GM19043 (cell line): ENCODE data around the gene MAGEA8.
"Not testable (repeated sequence)": the region's sequence is repeated elsewhere in the genome, so short reads cannot be mapped to it uniquely, and the experiment has no call there.

Experiments
- ATAC-seq: cut with Tn5 transposase; IDR thresholded peaks from one replicate; pipeline ENCODE4 v1.9.1; 2021; ENCODE audit warnings: low read depth; ENCODE audit not compliant: unreplicated experiment

The MAGEA8 gene

DNA sequence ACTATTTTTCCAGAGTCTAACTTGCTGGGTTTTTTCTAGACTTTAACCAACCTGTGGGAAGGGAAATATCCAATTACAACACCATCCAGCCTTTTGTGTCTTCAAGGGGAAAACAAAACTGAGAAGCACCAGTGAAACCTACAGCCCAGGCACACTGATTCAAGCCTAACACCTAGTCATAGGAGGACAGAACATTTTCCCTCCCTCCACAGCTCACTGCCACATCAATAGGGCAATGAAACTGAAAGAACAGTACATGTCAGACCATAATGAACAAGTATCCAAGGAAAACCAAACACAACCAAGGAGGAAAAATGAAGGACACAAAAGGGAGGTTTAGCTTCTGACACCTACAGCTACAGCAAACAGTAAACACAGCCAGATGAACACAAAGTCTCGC lies 17.6 kb downstream of the MAGEA8 start:
- no peak for ATAC-seq

DNA sequence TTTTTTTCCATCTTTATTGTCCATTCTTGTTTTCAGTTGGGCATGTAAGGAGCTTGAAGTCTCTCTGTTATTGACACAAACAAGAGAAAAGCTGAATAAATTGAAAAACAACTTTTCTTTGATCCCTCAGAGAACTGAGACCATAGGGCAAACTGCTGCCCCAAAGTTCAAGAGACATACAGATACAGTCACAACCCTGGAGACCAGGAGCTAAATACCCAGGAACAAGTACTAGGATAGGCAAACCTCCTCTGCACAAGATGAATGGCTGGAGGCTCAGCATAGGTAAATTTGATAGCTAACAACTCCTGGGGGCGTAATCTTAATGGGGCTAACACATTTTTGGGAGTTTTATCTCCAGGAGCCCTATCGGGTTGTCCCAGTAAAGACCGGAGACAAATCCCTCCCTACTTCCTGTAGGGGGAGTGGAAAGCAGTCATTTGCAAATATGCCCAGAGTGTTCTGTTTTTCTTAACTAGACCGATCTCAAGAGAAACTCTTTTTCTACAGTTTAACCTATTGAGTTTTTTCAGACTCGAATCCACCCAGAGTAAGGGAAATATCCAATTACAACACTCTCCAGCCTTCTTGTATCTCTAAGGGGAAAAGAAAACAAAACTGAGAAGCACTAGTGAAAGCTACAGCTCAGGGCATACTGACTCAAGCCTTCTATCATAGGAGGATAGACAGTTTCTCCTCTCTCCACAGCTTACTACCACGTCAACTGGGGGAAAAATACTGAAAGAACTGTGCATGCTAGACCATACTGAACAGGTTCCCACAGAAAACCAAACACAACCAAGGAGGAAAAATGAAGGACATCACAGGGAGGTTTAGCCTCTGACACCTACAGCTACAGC lies 23.1 kb downstream of the MAGEA8 start:
- peak; percentile 76 for ATAC-seq

DNA sequence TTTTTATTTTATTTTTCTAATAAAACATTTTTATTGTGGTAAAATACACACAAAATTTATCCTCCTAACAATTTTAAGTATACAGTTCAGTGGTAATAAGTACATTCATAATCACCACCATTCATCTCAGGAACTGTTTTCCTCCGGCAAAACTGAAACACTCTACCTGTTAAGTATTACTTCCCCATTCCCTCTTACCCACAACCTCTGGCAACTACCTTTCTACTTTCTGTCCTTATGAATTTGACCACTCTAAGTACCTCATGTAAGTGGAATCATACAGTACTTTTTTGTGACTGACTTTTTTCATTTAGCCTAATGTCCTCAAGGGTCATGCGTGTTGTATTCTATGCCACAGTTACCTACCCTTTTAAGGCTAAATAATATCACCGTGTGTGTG lies 27.3 kb downstream of the MAGEA8 start:
- no peak for ATAC-seq

DNA sequence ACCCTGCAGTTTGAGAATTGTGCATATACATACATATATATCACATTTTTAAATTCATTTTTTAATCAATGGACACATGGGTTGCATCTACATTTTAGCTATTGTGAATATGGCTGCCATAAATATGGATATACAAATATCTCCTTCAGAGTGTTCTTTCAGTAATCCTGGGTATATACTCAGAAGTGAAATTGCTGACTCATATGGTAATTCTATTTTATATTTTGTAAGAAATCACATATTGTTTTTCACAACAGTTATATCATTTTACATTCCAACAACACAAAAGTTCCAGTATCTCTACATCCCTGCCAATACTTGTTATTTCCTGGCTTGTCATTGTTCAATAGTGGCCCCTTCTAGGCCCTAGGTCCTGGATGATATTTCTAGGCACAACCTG lies 27.7 kb downstream of the MAGEA8 start:
- ATAC-seq: no peak

DNA sequence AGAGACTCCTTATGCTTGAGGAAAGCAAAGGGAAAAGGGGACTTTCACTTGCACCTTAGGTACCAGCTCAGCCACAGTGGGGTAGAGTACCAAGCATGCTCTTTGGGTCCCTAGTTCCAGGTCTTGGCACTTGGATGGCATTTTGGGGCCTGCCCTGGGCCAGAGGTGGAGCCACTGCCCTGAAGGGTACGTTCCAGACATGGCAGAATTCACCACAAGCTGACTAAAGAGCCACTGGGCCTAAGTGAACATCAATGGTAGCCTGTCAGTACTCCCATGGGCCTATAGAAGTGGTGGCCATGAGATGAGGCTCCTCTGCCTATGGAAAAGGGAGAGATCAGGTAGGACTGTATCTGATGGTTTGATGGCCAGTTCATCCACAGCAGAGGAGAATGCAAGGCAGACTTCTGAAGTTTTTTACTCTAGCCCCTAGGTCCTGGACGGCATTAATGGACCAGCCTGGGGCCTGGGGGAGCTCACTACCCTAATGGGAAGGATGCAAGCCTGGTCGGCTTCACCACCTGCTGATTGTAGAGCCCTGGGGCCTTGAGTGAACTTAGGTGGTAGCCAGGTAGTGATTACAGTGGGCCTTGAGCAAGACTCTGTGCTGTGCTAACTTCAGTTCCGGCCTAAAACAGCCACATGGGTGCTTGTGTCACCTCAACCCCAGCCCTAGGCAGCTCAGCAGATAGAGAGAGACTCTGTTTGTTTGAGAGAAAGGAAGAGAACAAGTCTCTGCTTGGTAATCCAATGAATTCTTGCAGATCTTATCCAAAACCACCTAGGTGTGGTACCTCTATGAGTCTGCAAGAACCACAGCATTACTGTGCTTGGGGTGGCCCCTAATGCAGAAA lies 28.6 kb downstream of the MAGEA8 start:
- no peak for ATAC-seq

DNA sequence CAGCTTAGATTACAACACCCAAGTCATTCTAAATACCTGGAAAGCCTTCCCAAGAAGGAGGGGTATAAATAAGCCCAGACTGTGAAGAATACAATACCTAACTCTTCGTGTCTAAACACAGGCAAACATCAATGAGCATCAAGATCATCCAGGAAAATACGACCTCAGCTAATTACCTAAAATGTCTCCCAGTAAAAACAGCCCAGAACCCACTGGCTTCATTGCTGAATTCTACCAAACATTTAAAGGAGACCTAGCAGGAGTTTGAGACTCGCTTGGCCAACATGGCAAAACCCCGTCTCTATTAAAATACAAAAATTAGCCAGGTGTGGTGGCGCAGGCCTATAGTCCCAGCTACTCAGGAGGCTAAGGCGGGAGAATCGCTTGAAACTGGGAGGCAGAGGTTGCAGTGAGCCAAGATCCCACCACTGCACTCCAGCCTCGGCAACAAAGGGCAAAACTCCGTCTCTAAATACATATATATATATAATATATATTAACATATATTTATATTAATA lies 29.3 kb downstream of the MAGEA8 start:
- no peak for ATAC-seq

DNA sequence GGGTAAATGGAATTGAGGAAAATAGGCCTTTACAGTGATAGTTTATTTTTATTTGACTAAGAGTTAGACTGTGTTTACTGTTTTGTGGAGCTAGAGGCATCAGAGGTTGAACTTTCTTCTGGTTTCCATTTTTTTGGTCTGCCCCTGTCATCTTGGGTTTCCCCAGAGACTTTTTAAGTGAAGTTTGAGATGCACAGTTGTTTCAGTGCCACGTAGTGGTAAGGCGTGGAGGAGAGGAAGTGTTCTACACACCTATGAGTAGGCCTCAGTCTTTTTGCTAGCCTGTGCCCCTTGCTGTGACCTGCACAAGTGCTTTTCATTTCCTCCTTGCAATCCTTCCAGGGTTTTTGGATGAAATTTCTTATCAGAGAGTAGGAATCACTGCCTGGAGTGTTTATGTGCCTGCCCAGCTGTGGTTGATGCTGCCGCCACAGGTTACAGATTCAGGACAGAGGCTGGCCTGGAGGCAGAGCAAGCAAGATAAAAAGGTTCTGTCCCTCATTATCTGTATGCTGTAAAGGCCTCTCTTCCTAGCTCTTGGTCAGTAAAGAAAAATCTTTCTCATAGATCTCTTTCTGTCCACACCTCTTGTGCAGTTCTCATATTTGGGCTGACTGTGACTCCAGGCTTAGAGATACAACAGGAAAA lies 35.9 kb downstream of the MAGEA8 start:
- ATAC-seq: peak; percentile 61

DNA sequence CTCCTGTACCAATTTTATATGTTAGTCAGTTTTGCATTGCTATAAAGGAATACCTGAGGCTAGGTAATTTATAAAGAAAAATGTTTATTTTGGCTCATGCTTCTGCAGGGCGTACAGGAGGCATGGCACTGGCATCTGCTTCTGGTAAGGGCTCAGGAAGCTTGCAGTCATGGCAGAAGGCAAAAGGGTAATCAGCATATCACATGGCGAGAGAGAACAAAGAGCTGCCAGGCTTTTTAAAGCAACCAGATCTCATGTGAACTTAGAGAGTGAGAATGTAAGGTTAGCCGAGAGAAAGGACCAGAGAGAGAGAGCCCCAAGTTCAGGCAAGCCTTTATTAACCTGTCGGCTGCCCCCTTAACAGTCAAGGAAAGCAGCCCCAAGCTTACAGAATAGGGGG lies 42.9 kb downstream of the MAGEA8 start:
- not testable (repeated sequence) for ATAC-seq

DNA sequence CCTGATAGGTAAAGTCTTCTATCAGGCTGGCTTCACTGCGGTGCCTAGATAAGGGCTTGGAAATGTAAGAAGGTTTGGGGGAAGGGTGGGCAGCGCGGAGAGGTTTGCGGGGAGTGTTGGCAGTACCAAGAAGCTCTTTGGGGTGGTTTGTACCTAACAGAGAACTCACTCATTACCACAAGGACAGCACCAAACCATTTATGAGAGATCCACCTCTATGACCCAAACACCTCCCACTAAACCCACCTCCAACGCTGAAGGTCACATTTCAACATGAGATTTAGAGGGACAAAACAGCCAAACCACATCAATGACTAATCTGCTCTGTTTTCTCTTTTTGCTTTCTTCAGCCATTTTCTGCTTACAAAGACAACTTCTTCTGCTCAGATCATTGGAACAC lies 43.5 kb downstream of the MAGEA8 start:
- not testable (repeated sequence) for ATAC-seq

DNA sequence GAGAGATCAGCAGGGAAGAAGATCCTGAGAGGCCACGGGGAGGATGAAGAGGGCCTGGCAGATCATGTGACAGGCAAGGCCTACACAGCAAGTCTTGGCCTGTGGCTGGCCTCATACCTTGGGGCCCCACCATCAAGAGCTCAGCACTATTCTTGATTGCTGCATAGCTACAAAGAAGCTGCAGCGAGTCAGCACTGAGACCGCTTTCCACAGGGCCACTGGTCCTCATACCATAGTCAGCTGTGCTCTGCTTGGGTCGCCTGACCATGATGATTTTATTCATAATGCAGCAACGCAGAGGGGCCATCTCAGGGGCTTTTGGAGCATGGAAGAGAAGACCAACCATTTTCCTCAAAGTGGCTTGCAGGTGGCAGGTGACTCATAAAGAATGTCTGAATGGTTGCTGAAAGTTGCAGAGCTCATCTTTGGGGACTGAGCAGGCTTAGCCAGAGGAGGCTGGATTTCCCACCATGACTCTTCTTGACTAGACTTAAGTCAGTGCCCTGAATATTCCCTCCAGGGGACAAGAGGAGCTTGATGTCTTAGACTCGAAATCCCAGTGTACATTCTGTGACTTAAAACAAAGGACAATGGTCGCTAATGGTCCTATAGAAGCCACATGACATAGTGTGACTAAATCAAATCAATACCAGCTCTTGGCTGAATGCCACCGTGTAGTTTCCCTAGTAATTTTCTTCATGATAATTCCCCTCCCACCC lies 46.4 kb downstream of the MAGEA8 start:
- ATAC-seq: not testable (repeated sequence)

DNA sequence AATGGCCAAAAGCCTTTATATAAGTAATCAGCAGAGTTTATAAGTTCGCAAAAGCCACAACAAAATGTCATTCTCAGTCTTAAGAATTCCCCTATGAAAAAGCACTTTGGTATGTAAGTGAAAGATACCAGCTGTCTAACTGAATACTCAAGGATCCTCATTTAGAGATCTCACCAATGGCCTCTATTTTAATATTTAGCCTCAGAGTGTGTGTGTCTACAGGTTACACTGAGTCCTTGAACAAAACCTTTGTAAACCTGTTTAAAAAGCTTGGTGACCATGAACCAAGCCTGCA lies 46.9 kb downstream of the MAGEA8 start:
- ATAC-seq: not testable (repeated sequence)

DNA sequence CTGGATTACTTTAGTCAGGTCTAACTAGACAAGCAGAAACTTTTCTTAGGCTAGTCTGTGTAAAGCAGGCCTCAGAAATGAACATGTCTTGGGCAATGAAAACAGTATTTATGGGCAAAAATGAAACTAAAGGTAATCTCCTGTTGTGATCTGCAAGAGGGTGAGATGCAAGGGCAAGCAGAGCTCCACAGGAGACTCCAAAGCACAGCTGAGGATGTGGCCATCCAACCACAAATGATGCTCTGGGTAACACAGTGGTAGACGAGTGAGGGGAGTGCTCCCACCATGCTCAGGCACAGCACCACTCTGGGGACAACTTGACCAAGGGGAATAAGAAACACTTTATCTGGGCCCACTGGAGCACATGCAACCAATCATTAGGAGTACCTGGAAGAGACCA lies 47.7 kb downstream of the MAGEA8 start:
- not testable (repeated sequence) for ATAC-seq

DNA sequence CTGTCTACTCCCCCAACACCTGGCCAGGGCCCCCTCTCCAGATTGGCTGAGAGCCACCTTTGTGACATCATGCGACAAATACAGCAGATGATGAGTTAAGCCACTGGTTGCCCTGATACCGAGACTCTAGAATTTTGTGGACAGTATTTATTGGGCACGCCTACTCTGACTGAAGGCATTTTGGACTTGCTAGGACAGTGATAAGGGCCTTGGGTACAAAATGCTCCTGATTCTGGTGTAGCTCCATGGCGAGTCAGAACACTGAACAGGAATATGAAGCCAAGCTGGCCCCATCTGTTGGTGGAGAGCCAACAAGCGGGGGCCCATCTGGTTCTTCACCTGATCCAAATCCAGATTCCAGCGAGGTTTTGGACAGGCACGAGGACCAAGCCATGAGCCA lies 48.4 kb downstream of the MAGEA8 start, which contains the start of gene HSFX4:
Gene HSFX4, plus strand, starts transcription at position 174 of the 400 bp plus-strand sequence. Its CDS starts 72 bp downstream, at position 246.
- not testable (repeated sequence) for ATAC-seq

DNA sequence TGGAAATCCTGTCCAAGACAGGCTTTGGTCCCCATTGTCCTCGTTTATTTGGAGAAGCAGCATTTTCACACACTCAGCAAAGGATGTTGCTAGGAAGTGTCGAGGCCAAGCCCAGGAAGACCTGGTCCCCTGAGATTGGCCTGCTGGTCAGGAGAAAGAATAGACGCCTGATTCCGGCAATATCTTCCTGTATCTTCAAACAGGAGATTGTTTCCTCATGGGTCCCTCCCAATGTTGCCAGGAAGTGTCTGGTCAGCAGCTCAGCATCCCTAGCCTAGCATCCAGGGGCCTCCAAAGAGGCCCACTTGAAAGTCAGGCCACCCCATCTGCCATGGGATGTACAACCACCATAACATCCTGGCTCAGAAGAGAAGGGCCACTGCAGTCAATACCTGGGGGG lies 50.4 kb downstream of the MAGEA8 start:
- not testable (repeated sequence) for ATAC-seq

DNA sequence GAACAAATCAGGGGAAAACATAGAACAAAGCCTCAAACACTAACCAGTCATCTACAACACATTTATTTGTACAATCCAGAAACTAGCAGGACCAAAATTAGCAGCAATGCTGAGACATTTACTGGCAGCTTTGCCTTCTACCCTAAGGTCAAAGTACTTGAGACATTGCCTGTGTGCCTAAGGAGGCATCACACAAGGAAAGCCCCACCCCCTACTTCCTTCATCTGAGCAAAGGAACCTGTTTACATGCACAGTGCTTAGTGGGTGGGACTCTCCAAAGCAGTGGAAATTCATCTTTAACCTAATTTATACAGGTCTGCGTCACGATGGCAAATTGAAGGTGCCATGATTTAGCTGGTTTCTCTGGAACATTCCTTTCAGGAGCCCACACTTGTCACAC lies 51.2 kb downstream of the MAGEA8 start:
- ATAC-seq: not testable (repeated sequence)

DNA sequence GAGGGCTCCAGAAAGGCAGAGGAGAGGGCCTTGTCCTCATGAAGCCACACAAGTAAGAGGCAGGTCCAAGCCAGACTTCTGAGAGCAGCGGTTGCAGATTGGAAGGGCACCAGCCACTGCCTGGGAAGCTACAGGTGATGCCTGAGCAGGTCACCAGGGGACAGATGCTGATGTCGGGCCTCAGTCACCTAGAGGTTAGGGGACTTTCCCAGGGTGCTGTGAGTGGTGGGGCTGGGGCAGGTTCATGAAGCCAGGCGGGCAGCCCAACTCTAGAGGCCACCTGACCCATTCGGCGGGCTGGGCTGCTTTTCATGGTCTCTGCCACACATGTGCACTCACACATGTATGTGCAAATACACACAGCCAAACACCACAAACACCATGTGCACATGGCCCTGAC lies 52.0 kb downstream of the MAGEA8 start:
- not testable (repeated sequence) for ATAC-seq

DNA sequence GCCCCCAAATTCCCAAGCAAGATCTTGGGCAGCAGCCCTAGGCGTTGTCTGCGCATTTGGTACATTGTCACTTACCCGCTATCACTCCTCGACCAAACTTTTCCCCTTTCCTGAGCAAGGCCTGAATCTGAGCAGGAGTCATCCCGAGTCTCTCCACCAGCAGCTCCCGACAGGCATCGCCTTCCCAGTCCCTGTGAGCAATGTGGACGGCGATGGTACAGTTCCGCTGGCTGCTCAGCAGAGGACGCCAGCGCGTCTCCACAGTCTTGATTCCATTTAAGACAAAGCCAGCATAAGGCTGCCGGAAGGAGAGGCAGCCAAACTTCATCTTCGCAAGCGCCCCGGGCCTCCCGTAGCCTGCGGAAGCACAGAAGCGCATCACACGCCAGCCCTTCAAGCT lies 52.6 kb downstream of the MAGEA8 start:
- not testable (repeated sequence) for ATAC-seq
